BJ (cell line): ENCODE measurements around the gene LPCAT1. TPM values are rescaled to one million over a fixed set of nuclear protein-coding genes. Genes with fewer than 3 reads are reported as not detected.

Source experiments
- CTCF ChIA-PET: fragments of 350-600 bp; formaldehyde crosslinking; extraction: SDS; loops from one replicate; lab custom pipeline; 2021; ENCODE audit warnings: antibody characterized with exemption, inconsistent platforms; lab: Yijun Ruan, JAX
- POLR2A ChIA-PET: fragments of 300-600 bp; sonication (Branson Sonifier 250); formaldehyde crosslinking; extraction: SDS; loops from one replicate; lab custom pipeline; 2021; ENCODE audit warnings: antibody characterized with exemption; lab: Charles Lee
- DNase-seq: peaks from one replicate; pipeline ENCODE4 v3.0.0-alpha.2; 2011; ENCODE audit warnings: low read depth
- H3K27me3 ChIP-seq: 2 replicates; pipeline ENCODE4 v1.6.0; 2011; ENCODE audit warnings: low read length; ENCODE audit not compliant: control insufficient read depth, insufficient read depth
- H3K36me3 ChIP-seq: 2 replicates; pipeline ENCODE4 v1.5.1; 2011; ENCODE audit warnings: low read length; ENCODE audit not compliant: control insufficient read depth, insufficient read depth
- H3K4me3 ChIP-seq: 2 replicates; pipeline ENCODE4 v1.5.1; 2011; ENCODE audit warnings: low read depth, mild to moderate bottlenecking, control low read depth, low read length
- CTCF ChIP-seq: IDR thresholded peaks from 2 replicates; pipeline ENCODE4 v1.5.1; 2011; ENCODE audit warnings: low read depth, mild to moderate bottlenecking, control low read depth, inconsistent platforms, low read length, moderate library complexity; ENCODE audit not compliant: insufficient read depth
- polyA plus RNA-seq: library from polyadenylated mRNA; depleted of rRNA; stranded (reverse); fragments of >200 nt; gene quantifications from 2 replicates; pipeline ENCODE4 v1.2.3, GENCODE V29; 2011

The LPCAT1 gene
- polyA plus RNA-seq, 1 experiment = 14.3 TPM

GRCh38 chr5:1431896-1432295 lies 91.9 kb downstream of the LPCAT1 start:
- no peak for DNase-seq
- POLR2A ChIA-PET = no interaction called here
- no peak overlapping the region for H3K4me3 ChIP-seq
- CTCF ChIA-PET = no interaction called here
- TF ChIP-seq CTCF = no peak
- no peaks in the 10 kb centered on the region for H3K36me3 ChIP-seq
- no peaks in the 10 kb centered on the region for H3K27me3 ChIP-seq

- Histone ChIP-seq H3K4me3 (no peak overlapping the region), H3K27me3 (no peaks in the 10 kb centered on the region), H3K36me3 (no peaks in the 10 kb centered on the region)
- DNase-seq = no peak
- POLR2A ChIA-PET = no interaction called here
- CTCF ChIA-PET = no interaction called here
- TF ChIP-seq CTCF = no peak
Observed at GRCh38 chr5:1431021-1431811, 92.5 kb downstream of the LPCAT1 start.

GRCh38 chr5:1430121-1430795 lies 93.5 kb downstream of the LPCAT1 start:
- no peak for TF ChIP-seq CTCF
- ChIA-PET CTCF (no interaction called here), POLR2A (no interaction called here)
- no peaks in the 10 kb centered on the region for H3K36me3 ChIP-seq
- no peaks in the 10 kb centered on the region for H3K27me3 ChIP-seq
- DNase-seq = no peak
- no peak overlapping the region for H3K4me3 ChIP-seq

- POLR2A ChIA-PET = no interaction called here
- no peak for DNase-seq
Observed at GRCh38 chr5:1429496-1429895, 94.3 kb downstream of the LPCAT1 start.

GRCh38 chr5:1429066-1429465 lies 94.7 kb downstream of the LPCAT1 start:
- CTCF ChIA-PET = no interaction called here
- TF ChIP-seq CTCF = no peak
- POLR2A ChIA-PET = no interaction called here
- Histone ChIP-seq H3K36me3 (no peaks in the 10 kb centered on the region), H3K4me3 (no peak overlapping the region), H3K27me3 (no peaks in the 10 kb centered on the region)
- DNase-seq = no peak

More at GRCh38 chr5:1429496-1429895, 94.3 kb downstream of the LPCAT1 start:
- H3K27me3 ChIP-seq = no peaks in the 10 kb centered on the region
- H3K36me3 ChIP-seq = no peaks in the 10 kb centered on the region
- CTCF ChIA-PET = no interaction called here
- TF ChIP-seq CTCF = no peak
- H3K4me3 ChIP-seq = no peak overlapping the region
